ENCODE results near the gene GREM2. TPM values are rescaled to one million over a fixed set of nuclear protein-coding genes. Genes with fewer than 3 reads are reported as not detected.

The GREM2 gene
- total RNA-seq, 2 experiments from 2014 or later, result not detected

GRCh38 chr1:240567066-240567465, 44.9 kb downstream of the GREM2 start:
- CTCF ChIA-PET, result no interaction called here
- POLR2A ChIA-PET, result no interaction called here

- POLR2A ChIA-PET, result no interaction called here
- CTCF ChIA-PET, result no interaction called here
Observed at GRCh38 chr1:240562779-240563178, 49.2 kb downstream of the GREM2 start.

GRCh38 chr1:240562111-240562590, 49.8 kb downstream of the GREM2 start:
- POLR2A ChIA-PET, result no interaction called here
- CTCF ChIA-PET, result no interaction called here

- POLR2A ChIA-PET, result no interaction called here
- CTCF ChIA-PET, result no interaction called here
Observed at GRCh38 chr1:240559781-240560180, 52.2 kb downstream of the GREM2 start.

- ChIA-PET POLR2A (no interaction called here), CTCF (no interaction called here)
Observed at GRCh38 chr1:240555524-240555923, 56.4 kb downstream of the GREM2 start.

- ChIA-PET CTCF (no interaction called here), POLR2A (no interaction called here)
Observed at GRCh38 chr1:240553351-240553750, 58.6 kb downstream of the GREM2 start.

- ChIA-PET CTCF (no interaction called here), POLR2A (no interaction called here)
Observed at GRCh38 chr1:240539769-240540414, 72.1 kb downstream of the GREM2 start.

- ChIA-PET POLR2A (no interaction called here), CTCF (no interaction called here)
Observed at GRCh38 chr1:240538776-240539430, 73.1 kb downstream of the GREM2 start.

GRCh38 chr1:240533154-240533780, 78.7 kb downstream of the GREM2 start:
- ChIA-PET CTCF (no interaction called here), POLR2A (no interaction called here)

- CTCF ChIA-PET, result interaction anchor here (0.7 kb wide), 1 partner anchor 146 kb away, joined by 3 read pairs; no protein-coding TSS in a partner anchor
- POLR2A ChIA-PET, result no interaction called here
Observed at GRCh38 chr1:240528591-240528990, 83.4 kb downstream of the GREM2 start.

GRCh38 chr1:240527086-240527485, 84.9 kb downstream of the GREM2 start:
- CTCF ChIA-PET, result no interaction called here
- POLR2A ChIA-PET, result no interaction called here

GRCh38 chr1:240526312-240526711, 85.6 kb downstream of the GREM2 start:
- CTCF ChIA-PET, result no interaction called here
- POLR2A ChIA-PET, result no interaction called here

GRCh38 chr1:240524356-240525069, 87.4 kb downstream of the GREM2 start:
- CTCF ChIA-PET, result no interaction called here

GRCh38 chr1:240522122-240522822, 89.7 kb downstream of the GREM2 start:
- CTCF ChIA-PET, result no interaction called here
- POLR2A ChIA-PET, result no interaction called here

More at GRCh38 chr1:240524356-240525069, 87.4 kb downstream of the GREM2 start:
- POLR2A ChIA-PET, result no interaction called here

GRCh38 chr1:240517891-240518290, 94.1 kb downstream of the GREM2 start:
- POLR2A ChIA-PET, result no interaction called here
- CTCF ChIA-PET, result no interaction called here

GRCh38 chr1:240516069-240516468, 95.9 kb downstream of the GREM2 start:
- CTCF ChIA-PET, result no interaction called here
- POLR2A ChIA-PET, result no interaction called here

- ChIA-PET CTCF (no interaction called here), POLR2A (no interaction called here)
Observed at GRCh38 chr1:240515505-240515904, 96.5 kb downstream of the GREM2 start.

- CTCF ChIA-PET, result no interaction called here
- POLR2A ChIA-PET, result no interaction called here
Observed at GRCh38 chr1:240511789-240512188, 100.2 kb downstream of the GREM2 start.

- POLR2A ChIA-PET, result no interaction called here
- CTCF ChIA-PET, result no interaction called here
Observed at GRCh38 chr1:240508950-240509349, 103.0 kb downstream of the GREM2 start.

GRCh38 chr1:240508201-240508600, 103.8 kb downstream of the GREM2 start:
- ChIA-PET POLR2A (no interaction called here), CTCF (no interaction called here)
